Activated naive CD8-positive, alpha-beta T cell treated with anti-CD3 and anti-CD28 coated beads, Interleukin-2, amount 50 U/mL, for 24 hours (primary cell): ENCODE measurements around the gene PLA2G6.
A peak's percentile ranks its signal among the peaks of the same experiment; 100 is the strongest.
"Not testable (repeated sequence)": the region's sequence is repeated elsewhere in the genome, so short reads cannot be mapped to it uniquely, and the experiment has no call there.

Experiments used
- ATAC-seq: fragments of 150-1000 bp; cut with Tn5 transposase; one replicate; pipeline ENCODE4 v1.10.0; 2021
- DNase-seq: peaks from one replicate; pipeline ENCODE4 v3.0.0; 2021
- H3K27ac Mint-ChIP-seq: one replicate; pipeline ENCODE4 v1.8.0; 2021; ENCODE audit warnings: mild to moderate bottlenecking, mixed read lengths
- H3K27me3 Mint-ChIP-seq: one replicate; pipeline ENCODE4 v1.8.0; 2021; ENCODE audit warnings: mixed read lengths
- H3K36me3 Mint-ChIP-seq: one replicate; pipeline ENCODE4 v1.8.0; 2021; ENCODE audit warnings: low read depth, mixed read lengths
- H3K4me1 Mint-ChIP-seq: one replicate; pipeline ENCODE4 v1.8.0; 2021; ENCODE audit warnings: mixed read lengths
- H3K4me3 Mint-ChIP-seq: one replicate; pipeline ENCODE4 v1.8.0; 2021; ENCODE audit warnings: mild to moderate bottlenecking, moderate library complexity, mixed read lengths
- H3K9me3 Mint-ChIP-seq: one replicate; pipeline ENCODE4 v1.8.0; 2021; ENCODE audit warnings: mixed read lengths

The PLA2G6 gene

GRCh38 chr22:38171927-38172831 is 9.5 kb downstream of the PLA2G6 start:
- ATAC-seq = peak; percentile 18
- Mint-ChIP-seq H3K27ac (peak overlapping the region; percentile 68), H3K4me1 (peaks cover 40% of the 10 kb centered on the region), H3K4me3 (no peak overlapping the region), H3K36me3 (peaks cover 4% of the 10 kb centered on the region), H3K27me3 (no peaks in the 10 kb centered on the region), H3K9me3 (no peaks in the 10 kb centered on the region)
- no peak for DNase-seq

- ATAC-seq (no peak), DNase-seq (no peak)
- Mint-ChIP-seq H3K4me1 (peaks cover 23% of the 10 kb centered on the region), H3K27me3 (no peaks in the 10 kb centered on the region), H3K9me3 (no peaks in the 10 kb centered on the region), H3K27ac (no peak overlapping the region), H3K36me3 (peaks cover 4% of the 10 kb centered on the region), H3K4me3 (no peak overlapping the region)
Measured at GRCh38 chr22:38170469-38170868, 11.2 kb downstream of the PLA2G6 start.

- no peaks in the 10 kb centered on the region for H3K9me3 Mint-ChIP-seq
- ATAC-seq = no peak
Measured at GRCh38 chr22:38169116-38169515, 12.5 kb downstream of the PLA2G6 start.

GRCh38 chr22:38167988-38168407 is 13.6 kb downstream of the PLA2G6 start:
- no peak for ATAC-seq
- peaks cover 8% of the 10 kb centered on the region for H3K36me3 Mint-ChIP-seq
- no peaks in the 10 kb centered on the region for H3K9me3 Mint-ChIP-seq

More at GRCh38 chr22:38169116-38169515, 12.5 kb downstream of the PLA2G6 start:
- Mint-ChIP-seq H3K36me3 (peaks cover 8% of the 10 kb centered on the region), H3K27ac (no peak overlapping the region), H3K27me3 (no peaks in the 10 kb centered on the region), H3K4me1 (peaks cover 19% of the 10 kb centered on the region), H3K4me3 (no peak overlapping the region)
- DNase-seq = no peak

GRCh38 chr22:38165922-38166593 is 15.6 kb downstream of the PLA2G6 start:
- no peak for ATAC-seq
- Mint-ChIP-seq H3K27ac (no peak overlapping the region), H3K27me3 (no peaks in the 10 kb centered on the region), H3K4me1 (peaks cover 9% of the 10 kb centered on the region), H3K4me3 (no peak overlapping the region), H3K9me3 (no peaks in the 10 kb centered on the region), H3K36me3 (peaks cover 8% of the 10 kb centered on the region)
- DNase-seq = no peak

More at GRCh38 chr22:38167988-38168407, 13.6 kb downstream of the PLA2G6 start:
- Mint-ChIP-seq H3K4me1 (peaks cover 13% of the 10 kb centered on the region), H3K27me3 (no peaks in the 10 kb centered on the region), H3K27ac (no peak overlapping the region), H3K4me3 (no peak overlapping the region)
- no peak for DNase-seq

- Mint-ChIP-seq H3K4me3 (no peak overlapping the region), H3K36me3 (peaks cover 12% of the 10 kb centered on the region)
Measured at GRCh38 chr22:38164551-38164918, 17.1 kb downstream of the PLA2G6 start.

GRCh38 chr22:38163844-38164550 is 17.6 kb downstream of the PLA2G6 start:
- H3K9me3 Mint-ChIP-seq = no peaks in the 10 kb centered on the region
- peaks cover 12% of the 10 kb centered on the region for H3K36me3 Mint-ChIP-seq
- no peak overlapping the region for H3K27ac Mint-ChIP-seq
- no peak overlapping the region for H3K4me3 Mint-ChIP-seq
- ATAC-seq (no peak), DNase-seq (no peak)
- H3K27me3 Mint-ChIP-seq = no peaks in the 10 kb centered on the region
- H3K4me1 Mint-ChIP-seq = peaks cover 9% of the 10 kb centered on the region

More at GRCh38 chr22:38164551-38164918, 17.1 kb downstream of the PLA2G6 start:
- Mint-ChIP-seq H3K9me3 (no peaks in the 10 kb centered on the region), H3K27me3 (no peaks in the 10 kb centered on the region), H3K4me1 (peaks cover 9% of the 10 kb centered on the region), H3K27ac (no peak overlapping the region)
- ATAC-seq = no peak
- DNase-seq = no peak

GRCh38 chr22:38162881-38163843 is 18.5 kb downstream of the PLA2G6 start:
- no peak for ATAC-seq
- Mint-ChIP-seq H3K27me3 (no peaks in the 10 kb centered on the region), H3K4me1 (peaks cover 9% of the 10 kb centered on the region), H3K9me3 (no peaks in the 10 kb centered on the region), H3K36me3 (peaks cover 11% of the 10 kb centered on the region), H3K4me3 (no peak overlapping the region), H3K27ac (no peak overlapping the region)
- no peak for DNase-seq

- no peak for DNase-seq
- H3K4me3 Mint-ChIP-seq = no peak overlapping the region
- H3K4me1 Mint-ChIP-seq = no peaks in the 10 kb centered on the region
- no peak for ATAC-seq
- H3K9me3 Mint-ChIP-seq = no peaks in the 10 kb centered on the region
- no peak overlapping the region for H3K27ac Mint-ChIP-seq
- no peaks in the 10 kb centered on the region for H3K27me3 Mint-ChIP-seq
- H3K36me3 Mint-ChIP-seq = peaks cover 4% of the 10 kb centered on the region
Measured at GRCh38 chr22:38155703-38156102, 25.9 kb downstream of the PLA2G6 start.

- H3K27me3 Mint-ChIP-seq, H3K4me1 Mint-ChIP-seq, H3K4me3 Mint-ChIP-seq, DNase-seq, H3K9me3 Mint-ChIP-seq, ATAC-seq, H3K36me3 Mint-ChIP-seq, H3K27ac Mint-ChIP-seq: not testable (repeated sequence)
Measured at GRCh38 chr22:38154563-38154915, 27.1 kb downstream of the PLA2G6 start.

GRCh38 chr22:38153821-38154562 is 27.6 kb downstream of the PLA2G6 start:
- DNase-seq = no peak
- Mint-ChIP-seq H3K4me1 (no peaks in the 10 kb centered on the region), H3K27me3 (no peaks in the 10 kb centered on the region), H3K9me3 (no peaks in the 10 kb centered on the region), H3K4me3 (no peak overlapping the region), H3K36me3 (no peaks in the 10 kb centered on the region), H3K27ac (no peak overlapping the region)
- ATAC-seq = no peak

GRCh38 chr22:38151126-38151500 is 30.5 kb downstream of the PLA2G6 start:
- H3K4me1 Mint-ChIP-seq = peaks cover 12% of the 10 kb centered on the region
- no peak overlapping the region for H3K27ac Mint-ChIP-seq
- no peaks in the 10 kb centered on the region for H3K9me3 Mint-ChIP-seq
- no peaks in the 10 kb centered on the region for H3K27me3 Mint-ChIP-seq
- no peak for DNase-seq
- no peak overlapping the region for H3K4me3 Mint-ChIP-seq
- H3K36me3 Mint-ChIP-seq = no peaks in the 10 kb centered on the region
- ATAC-seq = no peak

- no peak overlapping the region for H3K4me3 Mint-ChIP-seq
- H3K27me3 Mint-ChIP-seq = no peaks in the 10 kb centered on the region
- peaks cover 15% of the 10 kb centered on the region for H3K4me1 Mint-ChIP-seq
- no peak overlapping the region for H3K27ac Mint-ChIP-seq
- peaks cover 2% of the 10 kb centered on the region for H3K36me3 Mint-ChIP-seq
- no peaks in the 10 kb centered on the region for H3K9me3 Mint-ChIP-seq
- ATAC-seq = no peak
- no peak for DNase-seq
Measured at GRCh38 chr22:38148245-38148644, 33.4 kb downstream of the PLA2G6 start.
